ENCODE results near the gene MAS1. TPM values are rescaled to one million over a fixed set of nuclear protein-coding genes. Genes with fewer than 3 reads are reported as not detected.
A peak's percentile ranks its signal among the peaks of the same experiment; 100 is the strongest.

The MAS1 gene
- total and polyA plus RNA-seq, 4 donors = 0.01 to 0.14 (median 0.02) TPM; not detected in 1

GRCh38 chr6:159935065-159935464 is 44.3 kb downstream of the MAS1 start:
- Histone ChIP-seq H3K27ac (ENCODE audit: low read depth in 1 of 2, low read length in 1 of 2) (no peak overlapping the region), H3K4me3 (no peak overlapping the region), H3K4me1 (ENCODE audit: control insufficient read depth in 5 of 5, insufficient read depth in 5 of 5, low read length in 5 of 5) (peaks cover 0 to 9% (median 3%) of the 10 kb centered on the region in 5 donors), H3K9me3 (ENCODE audit: control insufficient read depth in 4 of 4, insufficient read depth in 3 of 4, low read length in 3 of 4) (peaks cover 0 to 5% (median 0%) of the 10 kb centered on the region in 4 donors), H3K27me3 (ENCODE audit: control insufficient read depth in 3 of 3, insufficient read depth in 3 of 3, low read length in 2 of 3) (no peaks in the 10 kb centered on the region), H3K36me3 (ENCODE audit: control insufficient read depth in 4 of 4, insufficient read depth in 4 of 4, low read length in 4 of 4) (no peaks in the 10 kb centered on the region), H3K9ac (ENCODE audit: insufficient read depth in 1 of 2, low read length in 2 of 2) (no peak overlapping the region)
- 68 to 84% methylated on average over 2 of the region's 2 CpGs for WGBS, 2 donors
- TF ChIP-seq CTCF (IDR thresholded peaks at IDR 0.05; ENCODE audit: control extremely low read depth, extremely low read depth) = no peak
- DNase-seq = no peak
- ATAC-seq (ENCODE audit: insufficient read depth, low FRiP score) = no peak

GRCh38 chr6:159935633-159936032 is 44.8 kb downstream of the MAS1 start:
- TF ChIP-seq CTCF (IDR thresholded peaks at IDR 0.05; ENCODE audit: control extremely low read depth, extremely low read depth) = no peak
- Histone ChIP-seq H3K36me3 (ENCODE audit: control insufficient read depth in 4 of 4, insufficient read depth in 4 of 4, low read length in 4 of 4) (no peaks in the 10 kb centered on the region), H3K27ac (ENCODE audit: low read depth in 1 of 2, low read length in 1 of 2) (no peak overlapping the region), H3K4me3 (no peak overlapping the region), H3K4me1 (ENCODE audit: control insufficient read depth in 5 of 5, insufficient read depth in 5 of 5, low read length in 5 of 5) (peaks cover 0 to 10% (median 2%) of the 10 kb centered on the region in 5 donors), H3K27me3 (ENCODE audit: control insufficient read depth in 3 of 3, insufficient read depth in 3 of 3, low read length in 2 of 3) (no peaks in the 10 kb centered on the region), H3K9me3 (ENCODE audit: control insufficient read depth in 4 of 4, insufficient read depth in 3 of 4, low read length in 3 of 4) (peaks cover 0 to 5% (median 0%) of the 10 kb centered on the region in 4 donors), H3K9ac (ENCODE audit: insufficient read depth in 1 of 2, low read length in 2 of 2) (no peak overlapping the region)
- 97% methylated on average over 2 of the region's 2 CpGs for WGBS, 2 donors
- no peak for ATAC-seq (ENCODE audit: insufficient read depth, low FRiP score)
- no peak for DNase-seq

GRCh38 chr6:159939591-159940016 is 48.8 kb downstream of the MAS1 start:
- TF ChIP-seq CTCF (IDR thresholded peaks at IDR 0.05; ENCODE audit: control extremely low read depth, extremely low read depth) = no peak
- no peak for ATAC-seq (ENCODE audit: insufficient read depth, low FRiP score)
- Histone ChIP-seq H3K4me3 (no peak overlapping the region), H3K27ac (ENCODE audit: low read depth in 1 of 2, low read length in 1 of 2) (no peak overlapping the region), H3K27me3 (ENCODE audit: control insufficient read depth in 3 of 3, insufficient read depth in 3 of 3, low read length in 2 of 3) (no peaks in the 10 kb centered on the region), H3K9ac (ENCODE audit: insufficient read depth in 1 of 2, low read length in 2 of 2) (no peak overlapping the region), H3K4me1 (ENCODE audit: control insufficient read depth in 5 of 5, insufficient read depth in 5 of 5, low read length in 5 of 5) (peaks cover 0 to 7% (median 0%) of the 10 kb centered on the region in 5 donors), H3K9me3 (ENCODE audit: control insufficient read depth in 4 of 4, insufficient read depth in 3 of 4, low read length in 3 of 4) (peaks cover 0 to 8% (median 3%) of the 10 kb centered on the region in 4 donors), H3K36me3 (ENCODE audit: control insufficient read depth in 4 of 4, insufficient read depth in 4 of 4, low read length in 4 of 4) (no peaks in the 10 kb centered on the region)
- peak; percentile 50 to 92 (median 83) for DNase-seq
- WGBS, 2 donors = 68 to 92% methylated on average over 6 of the region's 6 CpGs

Other genes with a start within 250 kb of the MAS1 start
- gene SOD2, start 197.7 kb upstream of the MAS1 start, total RNA-seq = 100 to 1,000 TPM; 797 to 807 TPM
- gene SOD2, start 197.7 kb upstream of the MAS1 start, polyA plus RNA-seq = 1,000 to 10,000 TPM in 1 of 2 donors, 100 to 1,000 TPM in 1; 219 to 3,918 TPM
- 100 to 1,000 TPM in 1 of 2 donors, 10 to 100 TPM in 1; 85.0 to 140 TPM for gene WTAP, start 163.5 kb upstream of the MAS1 start, total RNA-seq
- 100 to 1,000 TPM in 1 of 2 donors, 10 to 100 TPM in 1; 70.8 to 145 TPM for gene WTAP, start 163.5 kb upstream of the MAS1 start, polyA plus RNA-seq
- gene ACAT2, start 128.9 kb upstream of the MAS1 start, total RNA-seq = 10 to 100 TPM; 20.8 to 84.4 TPM
- 10 to 100 TPM; 62.0 to 73.2 TPM for gene ACAT2, start 128.9 kb upstream of the MAS1 start, polyA plus RNA-seq
- gene TCP1, start 101.4 kb upstream of the MAS1 start, total RNA-seq = 100 to 1,000 TPM; 129 to 206 TPM
- 100 to 1,000 TPM in 1 of 2 donors, 10 to 100 TPM in 1; 80.0 to 109 TPM for gene TCP1, start 101.4 kb upstream of the MAS1 start, polyA plus RNA-seq
- 10 to 100 TPM; 42.9 to 63.2 TPM for gene MRPL18, start 100.5 kb upstream of the MAS1 start, total RNA-seq
- gene MRPL18, start 100.5 kb upstream of the MAS1 start, polyA plus RNA-seq = 100 to 1,000 TPM in 1 of 2 donors, 10 to 100 TPM in 1; 59.4 to 120 TPM
- gene PNLDC1, start 90.7 kb upstream of the MAS1 start, total RNA-seq = under 1 TPM; 0.23 to 0.28 TPM
- gene PNLDC1, start 90.7 kb upstream of the MAS1 start, polyA plus RNA-seq = under 1 TPM; 0.14 to 0.19 TPM
- 100 to 1,000 TPM; 118 to 125 TPM for gene IGF2R, start 78.1 kb downstream of the MAS1 start, total RNA-seq
- 10 to 100 TPM; 30.0 to 67.3 TPM for gene IGF2R, start 78.1 kb downstream of the MAS1 start, polyA plus RNA-seq
- gene SLC22A1, start 230.8 kb downstream of the MAS1 start, total RNA-seq = 1 to 10 TPM; 1.8 to 2.5 TPM
- under 1 TPM; 0.72 to 0.75 TPM for gene SLC22A1, start 230.8 kb downstream of the MAS1 start, polyA plus RNA-seq